ENCODE measurements around the gene CNN2.

CNN2 gene

DNA sequence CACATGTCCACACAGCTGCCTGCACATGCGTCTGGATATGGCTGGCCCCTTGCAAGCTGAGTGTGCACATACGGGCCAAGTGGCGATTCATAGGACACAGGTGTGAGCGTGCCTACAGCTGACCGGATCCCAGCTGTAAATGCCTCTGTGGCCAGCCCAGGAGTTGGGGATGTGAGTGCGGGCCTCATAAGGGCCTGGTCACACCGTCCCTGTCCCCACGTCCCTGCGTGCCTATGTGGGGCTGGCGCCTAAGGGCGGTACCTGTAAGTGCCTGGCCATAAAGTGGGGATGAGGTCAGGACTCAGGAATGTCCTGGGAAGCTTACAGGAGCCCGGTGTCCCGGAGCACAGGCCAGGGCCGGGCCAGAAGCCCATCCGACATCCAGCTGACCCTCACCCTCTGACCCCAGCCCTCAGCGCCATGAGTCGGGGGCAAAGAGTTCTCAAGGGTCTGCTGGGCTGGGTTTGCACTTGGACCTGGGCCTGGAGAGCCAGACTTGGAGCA lies 39.2 kb downstream of the CNN2 start:
- DNase-seq (ENCODE audit: low read depth, low spot score), result no peak

- no peak for DNase-seq (ENCODE audit: low read depth, low spot score)
Measured at GRCh38 chr19:1066251-1066747, 39.9 kb downstream of the CNN2 start.

- no peak for DNase-seq (ENCODE audit: low read depth, low spot score)
Measured at GRCh38 chr19:1066748-1067340, 40.4 kb downstream of the CNN2 start, which contains the start of gene ARHGAP45. ARHGAP45 (plus strand) TSS chr19:1067167; CDS start chr19:1067406, 239 bp downstream.

- DNase-seq (ENCODE audit: low read depth, low spot score), result no peak
Measured at GRCh38 chr19:1067341-1067957, 41.0 kb downstream of the CNN2 start.

DNA sequence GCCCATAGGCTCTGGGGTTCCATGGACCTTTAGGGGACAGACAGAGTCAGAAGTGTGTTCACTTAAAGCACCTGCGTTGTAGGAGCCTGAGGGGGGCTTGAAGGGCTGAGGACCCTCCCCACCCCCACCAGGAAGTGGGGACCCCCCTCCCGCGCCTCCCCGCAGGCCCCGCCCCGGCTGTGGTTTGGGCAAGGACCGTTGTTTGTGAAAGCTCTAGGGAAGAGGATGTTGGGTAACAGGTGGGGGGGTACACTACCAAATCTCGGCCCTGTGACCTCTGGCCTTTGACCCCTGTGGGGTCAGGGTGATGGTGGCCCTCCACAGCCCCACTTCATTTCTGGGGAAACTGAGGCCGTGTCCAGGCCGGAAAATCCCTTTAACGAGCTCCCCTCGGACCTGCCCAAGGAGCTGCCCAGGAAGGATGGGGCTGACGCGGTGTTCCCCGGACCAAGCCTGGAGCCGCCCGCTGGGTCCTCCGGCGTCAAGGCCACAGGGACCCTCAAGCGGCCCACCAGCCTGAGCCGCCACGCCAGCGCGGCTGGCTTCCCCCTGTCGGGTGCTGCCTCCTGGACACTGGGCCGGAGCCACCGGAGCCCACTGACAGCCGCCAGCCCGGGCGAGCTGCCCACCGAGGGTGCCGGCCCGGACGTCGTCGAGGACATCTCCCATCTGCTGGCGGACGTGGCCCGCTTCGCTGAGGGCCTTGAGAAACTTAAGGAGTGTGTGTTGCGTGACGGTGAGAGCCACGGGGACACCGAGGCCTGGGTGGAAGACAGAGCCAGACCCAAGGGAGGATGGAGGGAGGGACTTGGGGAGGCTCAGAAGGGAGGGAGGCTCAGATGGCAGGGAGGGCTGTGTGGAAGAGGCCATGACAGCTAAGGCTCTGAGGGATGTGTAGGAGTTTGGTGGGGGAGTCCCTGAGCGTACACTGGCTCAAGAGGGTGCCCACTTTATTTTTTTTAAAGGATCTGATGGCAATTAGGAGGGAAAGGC lies 41.9 kb downstream of the CNN2 start:
- DNase-seq (ENCODE audit: low read depth, low spot score), result no peak

- DNase-seq (ENCODE audit: low read depth, low spot score), result no peak
Measured at GRCh38 chr19:1069009-1069779, 42.8 kb downstream of the CNN2 start.

DNA sequence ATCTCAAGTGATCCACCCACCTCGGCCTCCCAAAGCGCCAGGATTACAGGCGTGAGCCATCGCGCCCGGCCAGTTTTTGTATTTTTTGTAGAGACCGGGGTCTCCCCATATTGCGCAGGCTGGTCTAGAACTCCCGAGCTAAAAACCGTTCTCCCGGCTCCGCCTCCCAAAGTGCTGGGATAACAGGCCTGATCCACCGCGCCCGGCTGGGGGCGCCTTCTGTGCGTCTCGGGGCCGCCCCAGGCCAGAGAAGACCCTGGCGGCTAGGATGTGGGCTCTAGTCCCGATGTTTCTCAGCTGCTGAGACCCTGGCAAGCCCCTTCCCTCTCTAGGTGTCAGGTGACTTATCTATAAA lies 44.1 kb downstream of the CNN2 start:
- no peak for DNase-seq (ENCODE audit: low read depth, low spot score)

- DNase-seq (ENCODE audit: low read depth, low spot score), result no peak
Measured at GRCh38 chr19:1070931-1071791, 44.8 kb downstream of the CNN2 start.

- DNase-seq (ENCODE audit: low read depth, low spot score), result no peak
Measured at GRCh38 chr19:1072371-1073015, 46.1 kb downstream of the CNN2 start.

DNA sequence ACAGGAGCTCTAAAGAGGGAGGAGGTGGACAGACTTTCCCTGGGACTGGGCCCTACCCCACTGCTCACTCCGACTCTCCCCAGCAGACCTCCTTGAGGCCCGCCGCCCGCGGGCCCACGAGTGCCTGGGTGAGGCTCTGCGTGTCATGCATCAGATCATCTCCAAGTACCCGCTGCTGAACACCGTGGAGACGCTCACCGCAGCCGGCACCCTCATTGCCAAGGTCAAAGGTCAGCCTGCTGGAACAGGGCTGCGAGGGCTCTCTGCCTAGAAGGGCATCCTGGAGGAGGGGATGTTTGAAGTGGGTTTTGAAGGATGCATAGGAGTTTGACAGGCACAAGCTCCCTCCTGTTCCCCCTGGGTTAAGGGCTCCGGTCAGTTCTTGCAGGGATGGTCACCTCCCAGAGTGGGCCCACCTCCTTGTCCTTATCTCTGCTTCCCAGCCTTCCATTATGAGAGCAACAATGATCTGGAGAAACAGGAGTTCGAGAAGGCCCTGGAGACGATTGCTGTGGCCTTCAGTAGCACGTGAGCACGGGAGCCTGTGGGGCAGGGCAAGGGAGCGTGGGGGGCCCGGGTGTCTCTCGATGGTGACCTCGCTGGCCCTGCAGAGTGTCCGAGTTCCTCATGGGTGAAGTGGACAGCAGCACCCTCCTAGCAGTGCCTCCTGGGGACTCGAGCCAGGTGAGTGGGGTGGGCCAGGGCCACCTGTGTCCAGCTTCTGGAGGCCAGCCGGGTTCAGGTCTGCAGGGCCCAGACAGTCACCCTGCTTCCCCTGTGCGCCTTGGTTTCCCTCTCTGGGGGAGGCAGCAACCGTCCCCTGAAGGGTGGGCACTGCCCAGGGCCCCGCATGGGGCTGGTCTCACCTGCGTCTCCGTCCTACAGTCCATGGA lies 46.9 kb downstream of the CNN2 start:
- DNase-seq (ENCODE audit: low read depth, low spot score), result no peak

DNA sequence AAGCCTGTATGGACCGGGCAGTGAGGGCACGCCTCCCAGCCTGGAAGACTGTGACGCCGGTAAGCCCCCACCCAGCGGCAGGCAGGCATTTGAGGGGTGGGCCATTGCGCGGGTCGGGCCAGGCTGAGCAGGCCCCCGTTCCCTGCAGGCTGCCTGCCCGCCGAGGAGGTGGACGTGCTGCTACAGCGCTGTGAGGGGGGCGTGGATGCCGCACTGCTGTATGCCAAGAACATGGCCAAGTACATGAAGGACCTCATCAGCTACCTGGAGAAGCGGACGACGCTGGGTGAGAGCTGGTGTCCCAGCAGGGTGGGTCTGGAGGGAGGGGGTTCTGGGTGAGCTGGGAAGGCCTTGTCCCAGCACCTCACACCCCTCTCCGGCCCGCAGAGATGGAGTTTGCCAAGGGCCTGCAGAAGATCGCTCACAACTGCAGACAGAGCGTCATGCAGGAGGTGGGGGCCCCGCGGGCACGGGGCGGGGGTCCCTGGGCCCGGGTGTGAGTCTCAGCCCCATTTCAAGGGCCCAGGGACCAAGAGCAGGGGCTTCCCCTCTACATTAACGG lies 47.6 kb downstream of the CNN2 start:
- DNase-seq (ENCODE audit: low read depth, low spot score), result no peak

- DNase-seq (ENCODE audit: low read depth, low spot score), result no peak
Measured at GRCh38 chr19:1074544-1075283, 48.3 kb downstream of the CNN2 start.

GRCh38 chr19:1076046-1076386 lies 49.6 kb downstream of the CNN2 start:
- no peak for DNase-seq (ENCODE audit: low read depth, low spot score)

GRCh38 chr19:1076951-1077350 lies 50.5 kb downstream of the CNN2 start:
- no peak for DNase-seq (ENCODE audit: low read depth, low spot score)

DNA sequence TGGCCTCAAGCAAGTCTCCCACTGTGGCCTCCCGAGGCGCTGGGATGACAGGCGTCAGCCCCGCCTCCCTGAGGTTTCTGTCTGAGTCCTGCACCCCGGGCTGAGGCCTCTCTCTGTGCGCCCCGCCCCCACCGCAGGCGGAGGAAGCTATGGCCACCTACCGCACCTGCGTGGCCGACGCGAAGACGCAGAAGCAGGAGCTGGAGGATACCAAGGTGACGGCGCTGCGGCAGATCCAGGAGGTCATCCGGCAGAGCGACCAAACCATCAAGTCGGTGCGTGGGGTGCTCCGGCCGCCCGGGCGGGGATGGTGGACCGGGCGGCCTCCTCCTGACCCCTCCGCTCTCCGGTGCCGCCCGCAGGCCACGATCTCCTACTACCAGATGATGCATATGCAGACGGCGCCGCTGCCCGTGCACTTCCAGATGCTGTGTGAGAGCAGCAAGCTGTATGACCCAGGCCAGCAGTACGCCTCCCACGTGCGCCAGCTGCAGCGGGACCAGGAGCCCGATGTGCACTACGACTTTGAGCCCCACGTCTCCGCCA lies 53.2 kb downstream of the CNN2 start:
- DNase-seq (ENCODE audit: low read depth, low spot score), result no peak

DNA sequence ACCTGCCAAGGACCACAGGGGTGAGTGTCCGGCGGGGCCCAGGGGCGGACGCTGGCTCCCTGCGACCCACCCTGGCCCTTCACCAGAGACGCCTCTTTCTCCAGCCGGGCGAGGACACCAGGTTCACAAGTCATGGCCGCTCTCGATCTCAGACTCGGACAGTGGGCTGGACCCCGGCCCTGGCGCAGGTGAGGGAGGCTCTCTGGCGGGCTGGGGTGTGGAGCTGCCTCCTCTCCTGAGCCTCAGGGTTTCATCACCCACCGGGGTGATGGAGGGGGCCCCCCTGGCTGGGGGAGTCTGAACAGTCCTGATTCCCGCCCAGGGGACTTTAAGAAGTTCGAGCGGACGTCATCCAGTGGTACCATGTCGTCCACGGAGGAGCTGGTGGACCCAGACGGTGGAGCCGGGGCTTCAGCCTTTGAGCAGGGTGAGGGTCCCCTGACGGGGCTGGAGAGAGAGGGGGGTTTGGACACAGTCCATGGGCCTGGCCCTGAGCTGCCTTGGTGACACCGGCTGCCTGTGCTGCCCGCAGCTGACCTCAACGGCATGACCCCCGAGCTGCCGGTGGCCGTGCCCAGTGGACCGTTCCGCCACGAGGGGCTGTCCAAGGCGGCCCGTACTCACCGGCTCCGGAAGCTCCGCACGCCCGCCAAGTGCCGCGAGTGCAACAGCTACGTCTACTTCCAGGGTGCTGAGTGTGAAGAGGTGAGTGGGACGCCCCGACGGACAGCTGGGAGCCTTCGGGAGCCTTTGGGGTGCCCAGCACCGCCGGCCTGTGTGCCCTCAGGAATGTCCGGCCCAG lies 54.2 kb downstream of the CNN2 start:
- no peak for DNase-seq (ENCODE audit: low read depth, low spot score)
